GM12801 (cell line): ENCODE results near the gene HAUS8.

Source experiments
- CTCF ChIP-seq: IDR thresholded peaks from one replicate; pipeline ENCODE4 v1.5.1; 2011; ENCODE audit warnings: control low read depth; ENCODE audit not compliant: insufficient read length; ENCODE audit errors: extremely low read depth

Gene HAUS8

DNA sequence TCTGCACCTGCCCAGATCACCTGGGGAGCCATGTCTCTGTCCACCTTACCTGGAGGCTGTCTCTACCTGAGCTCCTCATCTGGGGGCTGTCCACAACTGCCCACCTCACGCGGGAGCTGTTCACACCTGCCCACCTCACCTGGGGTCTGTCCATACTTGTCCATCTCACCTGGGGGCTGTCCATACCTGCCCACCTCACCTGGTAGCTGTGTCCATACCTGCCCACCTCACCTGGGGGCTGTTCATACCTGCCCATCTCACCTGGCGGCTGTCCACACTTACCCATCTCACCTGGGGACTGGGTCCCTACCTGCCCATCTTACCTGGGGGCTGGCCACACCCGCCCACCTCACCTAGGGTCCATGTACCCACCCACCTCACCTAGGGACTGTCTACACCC lies 38.6 kb downstream of the HAUS8 start:
- TF ChIP-seq CTCF = no peak

- TF ChIP-seq CTCF = no peak
Measured at GRCh38 chr19:17035842-17036424, 39.3 kb downstream of the HAUS8 start.

DNA sequence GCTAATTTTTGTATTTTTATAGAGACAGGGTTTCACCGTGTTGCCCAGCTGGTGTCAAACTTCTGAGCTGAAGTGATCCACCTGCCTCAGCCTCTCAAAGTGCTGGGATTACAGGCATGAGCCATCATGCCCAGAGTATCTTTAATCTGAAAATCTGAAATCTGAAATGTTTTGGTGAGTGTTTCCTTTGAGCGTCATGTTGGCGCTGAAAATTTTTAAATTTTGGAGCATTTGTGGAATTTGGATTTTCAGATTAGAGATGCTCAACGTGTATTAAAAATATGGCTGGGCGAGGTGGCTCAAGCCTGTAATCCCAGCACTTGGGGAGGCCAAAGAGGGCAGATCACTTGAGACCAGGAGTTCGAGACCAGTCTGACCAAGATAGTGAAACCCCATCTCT lies 43.5 kb downstream of the HAUS8 start:
- no peak for TF ChIP-seq CTCF

DNA sequence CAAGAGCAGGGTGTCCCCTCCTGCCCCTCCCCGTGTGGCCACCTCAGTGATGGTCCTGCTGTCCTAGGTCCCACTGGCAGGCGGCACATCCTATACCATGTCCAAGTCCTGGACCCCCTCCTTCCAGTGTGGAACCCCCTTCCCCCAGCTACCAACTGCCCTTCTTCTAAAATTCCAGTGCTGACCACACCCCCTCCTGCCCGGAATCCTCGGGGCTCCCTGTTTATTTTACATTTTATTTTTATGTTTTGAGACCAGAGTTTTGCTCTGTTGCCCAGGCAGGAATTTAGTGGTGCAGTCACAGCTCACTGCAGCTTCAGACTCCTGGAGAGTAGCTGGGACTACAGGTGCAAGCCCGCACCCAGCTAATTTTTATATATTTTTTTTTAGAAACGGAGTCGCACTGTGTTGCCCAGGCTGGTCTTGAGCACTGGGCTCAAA lies 47.7 kb downstream of the HAUS8 start:
- no peak for TF ChIP-seq CTCF

DNA sequence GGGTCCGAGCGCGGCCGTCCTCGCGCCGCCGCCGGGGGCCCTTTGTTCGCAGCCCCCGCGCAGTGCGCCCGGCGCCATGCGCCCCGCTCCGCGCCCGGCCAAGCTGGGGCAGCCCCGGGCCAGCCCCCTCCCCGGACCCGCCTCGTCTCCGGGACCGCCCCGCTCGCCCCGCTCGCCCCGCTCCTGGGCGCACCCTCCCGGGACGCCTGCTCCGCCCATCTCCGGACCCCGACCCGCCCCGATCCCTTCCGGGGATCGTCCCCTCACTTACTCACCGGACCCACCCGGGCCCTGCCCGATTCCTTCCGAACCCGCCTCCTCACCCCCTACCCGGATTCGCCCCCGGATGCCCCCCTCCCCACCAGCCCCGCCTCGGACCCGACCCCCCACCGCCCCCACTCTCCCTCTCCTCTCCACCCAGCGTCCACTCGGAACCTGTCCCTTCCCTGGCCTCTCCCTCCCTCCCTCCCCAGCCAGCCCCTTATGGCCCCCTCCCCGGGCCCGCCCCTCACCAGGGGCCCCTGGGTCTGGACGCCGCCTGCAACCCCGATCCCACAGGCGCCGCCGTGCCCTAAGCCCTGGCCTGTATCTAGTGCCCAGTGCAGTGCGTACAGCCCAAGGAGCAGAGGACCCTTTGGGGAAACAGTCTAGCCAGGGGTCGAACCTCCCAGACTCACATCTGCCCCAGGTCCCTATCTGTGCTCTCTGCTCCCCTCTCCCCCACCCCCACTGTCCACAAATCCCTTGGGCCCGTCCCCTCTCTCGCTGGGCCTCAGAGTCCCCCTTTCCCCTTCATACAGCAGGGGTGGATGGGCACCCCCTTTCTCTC lies 48.3 kb downstream of the HAUS8 start, which contains the start of gene CPAMD8:
Gene CPAMD8, minus strand, starts transcription at position 105 of the 829 bp plus-strand sequence. CDS start 168 bp downstream, outside the sequence.
- TF ChIP-seq CTCF = no peak

GRCh38 chr19:17025991-17026658 lies 49.1 kb downstream of the HAUS8 start:
- TF ChIP-seq CTCF = no peak

- TF ChIP-seq CTCF = no peak
Measured at GRCh38 chr19:17025361-17025760, 49.9 kb downstream of the HAUS8 start.
